Lung (tissue), 12 donors: ENCODE data around the gene NRM. TPM values are rescaled to one million over a fixed set of nuclear protein-coding genes. Genes with fewer than 3 reads are reported as not detected.
A peak's percentile ranks its signal among the peaks of the same experiment; 100 is the strongest.
"Not testable (repeated sequence)": the region's sequence is repeated elsewhere in the genome, so short reads cannot be mapped to it uniquely, and the experiment has no call there.

Experiments
- ATAC-seq: fragments of 200-7000 bp; cut with Tn5 transposase; one replicate; pipeline ENCODE4 v1.9.1; 2020; ENCODE audit warnings: moderate number of reproducible peaks; ENCODE audit not compliant: insufficient read depth, low FRiP score
- DNase-seq, 3 donors: peaks; one replicate each; pipeline ENCODE4 v3.0.0-alpha.2; 2013 to 2017
- H3K27ac ChIP-seq, 2 donors: one replicate each; pipeline ENCODE4 v1.5.1; 2013; ENCODE audit warnings: mild to moderate bottlenecking in 2 of 2, moderate library complexity in 2 of 2, control low read depth in 1 of 2, inconsistent platforms in 1 of 2, low read depth in 1 of 2, low read length in 1 of 2
- H3K27me3 ChIP-seq, 3 donors: one replicate each; pipeline ENCODE4 v1.5.1; 2013; ENCODE audit warnings: low read length in 2 of 3; ENCODE audit not compliant: control insufficient read depth in 3 of 3, insufficient read depth in 3 of 3
- H3K36me3 ChIP-seq, 4 donors: one replicate each; pipeline ENCODE4 v1.5.1; 2013; ENCODE audit warnings: low read length in 4 of 4, mild to moderate bottlenecking in 1 of 4, moderate library complexity in 1 of 4; ENCODE audit not compliant: control insufficient read depth in 4 of 4, insufficient read depth in 4 of 4
- H3K4me1 ChIP-seq, 5 donors: one replicate each; pipeline ENCODE4 v1.5.1; 2013; ENCODE audit warnings: low read length in 5 of 5, mild to moderate bottlenecking in 2 of 5, moderate library complexity in 1 of 5; ENCODE audit not compliant: control insufficient read depth in 5 of 5, insufficient read depth in 5 of 5
- H3K4me3 ChIP-seq: one replicate; pipeline ENCODE4 v1.5.1; 2013; ENCODE audit warnings: mild to moderate bottlenecking, control low read depth, moderate library complexity
- H3K9ac ChIP-seq, 2 donors: one replicate each; pipeline ENCODE4 v1.5.1; 2013; ENCODE audit warnings: low read length in 2 of 2, control low read depth in 1 of 2; ENCODE audit not compliant: insufficient read depth in 1 of 2
- H3K9me3 ChIP-seq, 4 donors: one replicate each; pipeline ENCODE4 v1.5.1; 2013; ENCODE audit warnings: low read length in 3 of 4, mild to moderate bottlenecking in 1 of 4, moderate library complexity in 1 of 4; ENCODE audit not compliant: control insufficient read depth in 4 of 4, insufficient read depth in 3 of 4
- CTCF ChIP-seq: IDR thresholded peaks from 2 replicates; pipeline ENCODE4 v1.5.1; 2012; ENCODE audit warnings: mild to moderate bottlenecking; ENCODE audit errors: control extremely low read depth, extremely low read depth
- WGBS, 2 donors: extraction: QIAGEN DNeasy Blood & Tissue Kit; methylation state at CpG; one replicate each; pipeline ENCODE4 v1.1.7; 2013; 5-methylcytosine and 5-hydroxymethylcytosine counted together
- polyA plus RNA-seq, 2 donors: library from polyadenylated mRNA; stranded (reverse); fragments of 200-250 nt; gene quantifications; one replicate each; pipeline ENCODE4 v1.2.1, GENCODE V29; 2013
- total RNA-seq, 2 donors: library from RNA; depleted of rRNA in 1 of 2; stranded (reverse); fragments of >200 nt in 1 of 2; gene quantifications; one replicate each; pipeline ENCODE4 v1.2.1, GENCODE V29; 2014 to 2021
- donor health status: control.
- donor health status: control.
- donor health status: Bipolar disorder and iron deficiency.
- donor health status: healthy.
- donor health status: DM: yes; HTN: yes; CAD: no.

NRM gene
- total and polyA plus RNA-seq, 4 donors: 5.1 to 18.7 (median 15.9) TPM

GRCh38 chr6:30676660-30677285 is 14.0 kb downstream of the NRM start:
- no peak overlapping the region for H3K9ac ChIP-seq
- ATAC-seq: no peak

GRCh38 chr6:30672445-30673253 is 18.1 kb downstream of the NRM start, which contains the start of gene DHX16:
Gene DHX16, minus strand, starts transcription at chr6:30673006. Its CDS starts 165 bp downstream, at chr6:30672841.
- WGBS, 2 donors: 0% methylated on average over 57 of the region's 57 CpGs
- peak within 1 kb of the TSS; percentile 45 to 91 for H3K27ac ChIP-seq
- no peaks in the 10 kb centered on the region for H3K9me3 ChIP-seq
- peak within 1 kb of the TSS; percentile 77 to 89 for H3K9ac ChIP-seq
- peak; percentile 96 to 98 (median 98) for DNase-seq
- H3K4me1 ChIP-seq: peaks cover 0 to 8% (median 3%) of the 10 kb centered on the region in 5 donors
- peak; percentile 92 for ATAC-seq
- peak; percentile 92 for TF ChIP-seq CTCF
- peaks cover 19 to 23% (median 22%) of the 10 kb centered on the region in 4 donors for H3K36me3 ChIP-seq
- H3K27me3 ChIP-seq: no peaks in the 10 kb centered on the region
- peak within 1 kb of the TSS; percentile 65 for H3K4me3 ChIP-seq

More at GRCh38 chr6:30676660-30677285, 14.0 kb downstream of the NRM start:
- Histone ChIP-seq H3K9me3 (no peaks in the 10 kb centered on the region), H3K4me3 (no peak overlapping the region), H3K36me3 (peaks cover 13 to 24% (median 16%) of the 10 kb centered on the region in 4 donors), H3K27me3 (no peaks in the 10 kb centered on the region), H3K4me1 (peaks cover 0 to 8% (median 1%) of the 10 kb centered on the region in 5 donors), H3K27ac (no peak overlapping the region)
- no peak for DNase-seq
- TF ChIP-seq CTCF: no peak
- 86 to 89% methylated on average over 10 of the region's 10 CpGs for WGBS, 2 donors

GRCh38 chr6:30670760-30671527 is 19.8 kb downstream of the NRM start:
- ATAC-seq (no peak), DNase-seq (no peak)
- no peak overlapping the region for H3K27ac ChIP-seq
- 88 to 91% methylated on average over 27 of the region's 27 CpGs for WGBS, 2 donors
- no peaks in the 10 kb centered on the region for H3K27me3 ChIP-seq
- TF ChIP-seq CTCF: no peak
- H3K36me3 ChIP-seq: peaks cover 11 to 18% (median 17%) of the 10 kb centered on the region in 4 donors
- peaks cover 0 to 8% (median 3%) of the 10 kb centered on the region in 5 donors for H3K4me1 ChIP-seq
- H3K9ac ChIP-seq: no peak overlapping the region
- no peaks in the 10 kb centered on the region for H3K9me3 ChIP-seq
- H3K4me3 ChIP-seq: no peak overlapping the region

- not testable (repeated sequence) for ATAC-seq, H3K4me1 ChIP-seq, H3K27me3 ChIP-seq, H3K9ac ChIP-seq, H3K4me3 ChIP-seq, H3K9me3 ChIP-seq, DNase-seq, H3K27ac ChIP-seq
- WGBS, 2 donors: 74 to 77% methylated on average over 2 of the region's 2 CpGs
- H3K36me3 ChIP-seq: peaks cover 29 to 50% (median 46%) of the 10 kb centered on the region in 4 donors
Measured at GRCh38 chr6:30666300-30666699, 24.5 kb downstream of the NRM start.
